Transverse colon (tissue), 4 donors: ENCODE results near the gene EDAR.

ENCODE experiments used
- CTCF ChIP-seq, 5 experiments: fragments of 200-600 bp in 3 of 5; fragments of 450-650 bp in 2 of 5; sonication (generic) in 3 of 5; IDR thresholded peaks; 1 replicate in 2 of 5; 2 replicates in 3 of 5; pipeline ENCODE4 v1.5.1; 2016 to 2017; ENCODE audit warnings: antibody characterized with exemption in 5 of 5, inconsistent platforms in 3 of 5, mild to moderate bottlenecking in 2 of 5, moderate library complexity in 1 of 5
- POLR2A ChIP-seq: fragments of 450-650 bp; IDR thresholded peaks from one replicate; pipeline ENCODE4 v1.6.1; 2016; ENCODE audit warnings: antibody characterized with exemption, mild to moderate bottlenecking, moderate library complexity
- POLR2AphosphoS5 ChIP-seq, 3 donors: sonication (generic); formaldehyde crosslinking; IDR thresholded peaks; one replicate each; pipeline ENCODE4 v1.6.1; 2016; ENCODE audit warnings: antibody characterized with exemption in 3 of 3

GRCh38 chr2:108866041-108866440 lies 123.0 kb downstream of the EDAR start:
- no peak for TF ChIP-seq POLR2AphosphoS5 (IDR thresholded peaks at IDR 0.05)
- TF ChIP-seq CTCF (IDR thresholded peaks at IDR 0.05): no peak
- no peak for TF ChIP-seq POLR2A
